Thyroid gland (tissue), 4 donors: ENCODE measurements around the gene KRTAP4-3.

Experiments
- CTCF ChIP-seq, 6 experiments: fragments of 200-600 bp in 3 of 6; fragments of 450-650 bp in 3 of 6; sonication (generic) in 3 of 6; IDR thresholded peaks; one replicate each; pipeline ENCODE4 v1.5.1; 2016 to 2019; ENCODE audit warnings: antibody characterized with exemption in 6 of 6, mild to moderate bottlenecking in 2 of 6, inconsistent platforms in 1 of 6, moderate library complexity in 1 of 6
- POLR2A ChIP-seq, 2 donors: fragments of 450-650 bp; IDR thresholded peaks; one replicate each; pipeline ENCODE4 v1.6.1; 2017; ENCODE audit warnings: antibody characterized with exemption in 2 of 2, mild to moderate bottlenecking in 2 of 2, moderate library complexity in 1 of 2

- TF ChIP-seq CTCF (IDR thresholded peaks at IDR 0.05) (no peak), POLR2A (IDR thresholded peaks at IDR 0.05) (no peak)
Measured at GRCh38 chr17:41125064-41125463, 43.0 kb downstream of the KRTAP4-3 start.
